H1 (cell line): ENCODE results near the gene KCNMA1. TPM values are rescaled to one million over a fixed set of nuclear protein-coding genes. Genes with fewer than 3 reads are reported as not detected.

ENCODE experiments used
- CHD7 ChIP-seq: fragments of 300-600 bp; sonication (generic); IDR thresholded peaks from 2 replicates; pipeline ENCODE4 v1.7.1; 2012; ENCODE audit warnings: low read length, moderate library complexity, mild to moderate bottlenecking, inconsistent platforms; ENCODE audit not compliant: insufficient replicate concordance
- polyA plus RNA-seq, 7 experiments: library from polyadenylated mRNA; depleted of rRNA in 3 of 7; stranded (reverse) in 5 of 7; unstranded in 2 of 7; fragments of >200 nt in 5 of 7; fragments of 200-250 nt in 2 of 7; gene quantifications; 1 replicate in 5 of 7; 2 replicates in 1 of 7; 4 replicates in 1 of 7; pipeline versions ENCODE4 v1.2.1 to v1.2.3, GENCODE V29; 2011 to 2013; ENCODE audit warnings: missing spikeins in 2 of 7, mixed read lengths in 2 of 7
- total RNA-seq: library from RNA; stranded (reverse); fragmentation: NEBNext Ultra II Directional; extraction: Animal tissue kit (Norgen Biotek cat#: 25700); gene quantifications from 2 replicates; pipeline ENCODE4 v1.2.1, GENCODE V29; 2021

KCNMA1 gene
- total and polyA plus RNA-seq, 2 of the 8 experiments (the other 6 are each of a cell fraction or from before 2014, with no cell fraction given), result 10.2 to 11.1 TPM

DNA sequence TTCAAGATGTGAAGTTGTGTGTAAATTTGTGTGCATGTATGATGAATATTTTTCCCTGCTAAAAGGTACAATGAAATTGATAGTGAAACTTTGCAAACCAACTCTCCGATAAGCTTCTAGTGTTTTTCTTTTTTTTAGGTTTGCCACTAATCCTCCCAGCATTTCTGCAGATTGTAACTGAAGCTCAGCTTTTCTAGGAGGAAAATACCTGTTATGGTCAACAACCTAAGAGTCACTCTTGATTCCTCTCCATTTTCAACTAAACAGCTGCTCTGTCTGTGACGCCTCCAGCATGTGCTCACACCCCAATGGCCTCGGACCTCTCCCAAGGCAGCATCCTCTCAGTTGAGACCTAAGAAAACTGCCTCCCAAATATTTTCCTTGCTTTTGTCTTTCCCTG lies 406.2 kb downstream of the KCNMA1 start (continued):
- no peak for TF ChIP-seq CHD7
